Activated naive CD4-positive, alpha-beta T cell treated with anti-CD3 and anti-CD28 coated beads for 36 hours (primary cell): ENCODE data around the gene ARAP2. TPM values are rescaled to one million over a fixed set of nuclear protein-coding genes. Genes with fewer than 3 reads are reported as not detected.

ENCODE experiments used
- CTCF ChIA-PET: fragments of 350-600 bp; sonication (Branson Sonifier 250); formaldehyde crosslinking; loops from one replicate; lab custom pipeline; 2021; ENCODE audit warnings: antibody characterized with exemption; lab: Charles Lee
- DNase-seq: peaks from one replicate; pipeline ENCODE4 v3.0.0-alpha.2; 2020
- H3K27ac Mint-ChIP-seq: one replicate; pipeline ENCODE4 v1.8.0; 2021; ENCODE audit warnings: mild to moderate bottlenecking, mixed read lengths
- H3K27me3 Mint-ChIP-seq: one replicate; pipeline ENCODE4 v1.8.0; 2021; ENCODE audit warnings: low read depth, mixed read lengths
- H3K36me3 Mint-ChIP-seq: one replicate; pipeline ENCODE4 v1.8.0; 2021; ENCODE audit warnings: low read depth, mixed read lengths
- H3K4me1 Mint-ChIP-seq: one replicate; pipeline ENCODE4 v1.8.0; 2021; ENCODE audit warnings: low read depth, mixed read lengths
- H3K4me3 Mint-ChIP-seq: one replicate; pipeline ENCODE4 v1.8.0; 2021; ENCODE audit warnings: mild to moderate bottlenecking, moderate library complexity, mixed read lengths
- H3K9me3 Mint-ChIP-seq: one replicate; pipeline ENCODE4 v1.8.0; 2021; ENCODE audit warnings: mixed read lengths
- intact Hi-C: fragments of 100-400 bp; cut with micrococcal nuclease; formaldehyde crosslinking; loops from one replicate; pipeline ENCODE4 v1.15.1; 2023
- total RNA-seq, 2 experiments: library from RNA; stranded (reverse); gene quantifications; one replicate each; pipeline ENCODE4 v1.2.3, GENCODE V29; 2021

ARAP2 gene
- total RNA-seq, 2 experiments from 2014 or later: 29.6 to 38.2 TPM

GRCh38 chr4:36209941-36210649, 34.2 kb downstream of the ARAP2 start:
- no peak overlapping the region for H3K27ac Mint-ChIP-seq
- DNase-seq: no peak
- CTCF ChIA-PET: interaction anchor here (1.2 kb wide), 1 partner anchor 34 kb away, joined by 3 read pairs; no protein-coding TSS in a partner anchor
- H3K4me1 Mint-ChIP-seq: peaks cover 34% of the 10 kb centered on the region
- no peak overlapping the region for H3K4me3 Mint-ChIP-seq
- intact Hi-C loops: loop anchor here (1.0 kb wide), 3 partner anchors 32 to 184 kb away; no protein-coding TSS in a partner anchor
- no peaks in the 10 kb centered on the region for H3K9me3 Mint-ChIP-seq
- peaks cover 28% of the 10 kb centered on the region for H3K36me3 Mint-ChIP-seq
- no peaks in the 10 kb centered on the region for H3K27me3 Mint-ChIP-seq

- peaks cover 33% of the 10 kb centered on the region for H3K36me3 Mint-ChIP-seq
- peaks cover 29% of the 10 kb centered on the region for H3K4me1 Mint-ChIP-seq
These were observed 35.3 kb downstream of the ARAP2 start for GRCh38 chr4:36208893-36209473.

GRCh38 chr4:36207831-36208520, 36.3 kb downstream of the ARAP2 start:
- peaks cover 37% of the 10 kb centered on the region for H3K36me3 Mint-ChIP-seq
- CTCF ChIA-PET: interaction anchor here (0.6 kb wide), 1 partner anchor 113 kb away, joined by 3 read pairs; no protein-coding TSS in a partner anchor
- DNase-seq: no peak
- H3K4me3 Mint-ChIP-seq: no peak overlapping the region
- H3K4me1 Mint-ChIP-seq: peaks cover 28% of the 10 kb centered on the region
- intact Hi-C loops: no loop called here
- no peak overlapping the region for H3K27ac Mint-ChIP-seq
- no peaks in the 10 kb centered on the region for H3K27me3 Mint-ChIP-seq
- no peaks in the 10 kb centered on the region for H3K9me3 Mint-ChIP-seq

More at GRCh38 chr4:36208893-36209473, 35.3 kb downstream of the ARAP2 start:
- CTCF ChIA-PET: interaction anchor here (1.2 kb wide), 1 partner anchor 35 kb away, joined by 3 read pairs; no protein-coding TSS in a partner anchor
- Mint-ChIP-seq H3K9me3 (no peaks in the 10 kb centered on the region), H3K4me3 (no peak overlapping the region), H3K27ac (peak overlapping the region; percentile 44), H3K27me3 (no peaks in the 10 kb centered on the region)
- DNase-seq: peak; percentile 31
- intact Hi-C loops: loop anchor here (1.0 kb wide), 2 partner anchors 33 to 185 kb away; no protein-coding TSS in a partner anchor

- CTCF ChIA-PET: no interaction called here
- DNase-seq: no peak
- Mint-ChIP-seq H3K27ac (no peak overlapping the region), H3K9me3 (no peaks in the 10 kb centered on the region), H3K4me3 (no peak overlapping the region), H3K27me3 (no peaks in the 10 kb centered on the region), H3K36me3 (peaks cover 36% of the 10 kb centered on the region), H3K4me1 (peaks cover 28% of the 10 kb centered on the region)
- intact Hi-C loops: no loop called here
These were observed 36.9 kb downstream of the ARAP2 start for GRCh38 chr4:36207367-36207766.

- CTCF ChIA-PET: no interaction called here
- Mint-ChIP-seq H3K9me3 (no peaks in the 10 kb centered on the region), H3K4me1 (peaks cover 28% of the 10 kb centered on the region), H3K4me3 (no peak overlapping the region), H3K27me3 (no peaks in the 10 kb centered on the region), H3K27ac (no peak overlapping the region), H3K36me3 (peaks cover 36% of the 10 kb centered on the region)
- intact Hi-C loops: no loop called here
- no peak for DNase-seq
These were observed 37.6 kb downstream of the ARAP2 start for GRCh38 chr4:36206603-36207311.

- H3K9me3 Mint-ChIP-seq: no peaks in the 10 kb centered on the region
- peaks cover 26% of the 10 kb centered on the region for H3K4me1 Mint-ChIP-seq
- peaks cover 36% of the 10 kb centered on the region for H3K36me3 Mint-ChIP-seq
- H3K27ac Mint-ChIP-seq: no peak overlapping the region
- intact Hi-C loops: no loop called here
- CTCF ChIA-PET: interaction anchor here (0.7 to 1.2 kb wide), 2 partner anchors 20 to 43 kb away, joined by 3 to 5 read pairs; no protein-coding TSS in a partner anchor
- no peaks in the 10 kb centered on the region for H3K27me3 Mint-ChIP-seq
- no peak for DNase-seq
- H3K4me3 Mint-ChIP-seq: no peak overlapping the region
These were observed 38.3 kb downstream of the ARAP2 start for GRCh38 chr4:36206012-36206411.

GRCh38 chr4:36198861-36199260, 45.5 kb downstream of the ARAP2 start:
- CTCF ChIA-PET: interaction anchor here (0.6 to 1.5 kb wide), 2 partner anchors 46 to 264 kb away, joined by 3 to 6 read pairs; partner anchors contain the start of gene ARAP2
- intact Hi-C loops: no loop called here
- peaks cover 10% of the 10 kb centered on the region for H3K36me3 Mint-ChIP-seq
- no peak overlapping the region for H3K4me3 Mint-ChIP-seq
- H3K9me3 Mint-ChIP-seq: no peaks in the 10 kb centered on the region
- H3K4me1 Mint-ChIP-seq: peaks cover 5% of the 10 kb centered on the region
- no peak overlapping the region for H3K27ac Mint-ChIP-seq
- DNase-seq: no peak
- H3K27me3 Mint-ChIP-seq: no peaks in the 10 kb centered on the region

- Mint-ChIP-seq H3K27me3 (no peaks in the 10 kb centered on the region), H3K36me3 (peaks cover 8% of the 10 kb centered on the region), H3K9me3 (no peaks in the 10 kb centered on the region), H3K4me1 (peaks cover 5% of the 10 kb centered on the region), H3K4me3 (no peak overlapping the region), H3K27ac (no peak overlapping the region)
- DNase-seq: no peak
- intact Hi-C loops: no loop called here
- CTCF ChIA-PET: interaction anchor here (0.6 to 1.5 kb wide), 2 partner anchors 46 to 263 kb away, joined by 3 to 6 read pairs; partner anchors contain the start of gene ARAP2
These were observed 46.1 kb downstream of the ARAP2 start for GRCh38 chr4:36198068-36198808.

- CTCF ChIA-PET: no interaction called here
- H3K4me1 Mint-ChIP-seq: peaks cover 5% of the 10 kb centered on the region
- H3K27ac Mint-ChIP-seq: no peak overlapping the region
- no peaks in the 10 kb centered on the region for H3K9me3 Mint-ChIP-seq
- no peak overlapping the region for H3K4me3 Mint-ChIP-seq
- intact Hi-C loops: no loop called here
- H3K36me3 Mint-ChIP-seq: peaks cover 8% of the 10 kb centered on the region
- no peaks in the 10 kb centered on the region for H3K27me3 Mint-ChIP-seq
- DNase-seq: no peak
These were observed 46.8 kb downstream of the ARAP2 start for GRCh38 chr4:36197501-36197900.

GRCh38 chr4:36196145-36196913, 48.0 kb downstream of the ARAP2 start:
- no peaks in the 10 kb centered on the region for H3K9me3 Mint-ChIP-seq
- CTCF ChIA-PET: no interaction called here
- intact Hi-C loops: no loop called here

GRCh38 chr4:36192922-36193321, 51.4 kb downstream of the ARAP2 start:
- H3K4me1 Mint-ChIP-seq: peaks cover 21% of the 10 kb centered on the region
- intact Hi-C loops: no loop called here
- no peak overlapping the region for H3K27ac Mint-ChIP-seq
- CTCF ChIA-PET: no interaction called here
- no peak overlapping the region for H3K4me3 Mint-ChIP-seq
- H3K36me3 Mint-ChIP-seq: peaks cover 7% of the 10 kb centered on the region
- H3K9me3 Mint-ChIP-seq: no peaks in the 10 kb centered on the region
- H3K27me3 Mint-ChIP-seq: no peaks in the 10 kb centered on the region
- no peak for DNase-seq

More at GRCh38 chr4:36196145-36196913, 48.0 kb downstream of the ARAP2 start:
- Mint-ChIP-seq H3K36me3 (peaks cover 11% of the 10 kb centered on the region), H3K4me1 (peaks cover 5% of the 10 kb centered on the region), H3K27me3 (no peaks in the 10 kb centered on the region), H3K27ac (no peak overlapping the region), H3K4me3 (no peak overlapping the region)
- DNase-seq: no peak
